Measurements from ENCODE around the gene MRGPRF.

MRGPRF gene

GRCh38 chr11:69035946-69036340, 22.9 kb upstream of the MRGPRF start (continued):
- no peak for TF ChIP-seq PRDM4 (tag by site-specific recombination; IDR thresholded peaks at IDR 0.05)
- no peak for TF ChIP-seq ZNF521 (tag by site-specific recombination; IDR thresholded peaks at IDR 0.05)

- CTCF ChIA-PET, result interaction anchor here (0.6 to 0.9 kb wide), 3 partner anchors 9 to 795 kb away, joined by 3 read pairs; no protein-coding TSS in a partner anchor
- no peak for TF ChIP-seq PRDM6 (tag by site-specific recombination; IDR thresholded peaks at IDR 0.05)
- TF ChIP-seq HOXD13 (CRISPR knock-in tag; IDR thresholded peaks at IDR 0.05; ENCODE audit: borderline replicate concordance), result no peak
- TF ChIP-seq ZNF707 (tag by site-specific recombination; IDR thresholded peaks at IDR 0.05), result no peak
- TF ChIP-seq TRIM28 (IDR thresholded peaks at IDR 0.05; ENCODE audit: borderline replicate concordance, low read length), result no peak
- no peak for TF ChIP-seq ZNF398 (tag by site-specific recombination; IDR thresholded peaks at IDR 0.05)
- no peak for TF ChIP-seq YY1 (tag by site-specific recombination; IDR thresholded peaks at IDR 0.05)
- TF ChIP-seq ZNF529 (tag by site-specific recombination; IDR thresholded peaks at IDR 0.05; ENCODE audit: insufficient replicate concordance), result no peak
- no peak for TF ChIP-seq ZNF701 (tag by site-specific recombination; IDR thresholded peaks at IDR 0.05)
- TF ChIP-seq ZNF214 (tag by site-specific recombination; IDR thresholded peaks at IDR 0.05; ENCODE audit: borderline replicate concordance), result no peak
- TF ChIP-seq WT1 (tag by site-specific recombination; IDR thresholded peaks at IDR 0.05), result no peak
- TF ChIP-seq ZNF354C (tag by site-specific recombination; IDR thresholded peaks at IDR 0.05; ENCODE audit: borderline replicate concordance, low read depth), result no peak
- TF ChIP-seq ZSCAN23 (tag by site-specific recombination; IDR thresholded peaks at IDR 0.05), result no peak
- no peak for TF ChIP-seq ZNF426 (tag by site-specific recombination; IDR thresholded peaks at IDR 0.05)
- no peak for TF ChIP-seq KLF1 (tag by site-specific recombination; IDR thresholded peaks at IDR 0.05)
- POLR2A ChIA-PET, result interaction anchor here (1.5 kb wide), 1 partner anchor 13 kb away, joined by 6 read pairs; the partner anchor contains the start of gene TPCN2
- Histone ChIP-seq H3K27ac (ENCODE audit: extremely low read depth, low read depth, low read length) (no peak overlapping the region), H3K4me3 (ENCODE audit: low read depth, low read length) (no peak overlapping the region), H3K36me3 (ENCODE audit: control insufficient read depth in 2 of 2, insufficient read depth in 1 of 2, low read length in 2 of 2) (no peaks in the 10 kb centered on the region), H3K4me1 (ENCODE audit: control insufficient read depth, insufficient read depth, low read length) (no peaks in the 10 kb centered on the region), H3K9me3 (ENCODE audit: control insufficient read depth, insufficient read depth, low read depth, low read length) (no peaks in the 10 kb centered on the region)
Measured at GRCh38 chr11:69035150-69035945, 22.3 kb upstream of the MRGPRF start.
